ENCODE measurements around the gene HIVEP3.

DNA sequence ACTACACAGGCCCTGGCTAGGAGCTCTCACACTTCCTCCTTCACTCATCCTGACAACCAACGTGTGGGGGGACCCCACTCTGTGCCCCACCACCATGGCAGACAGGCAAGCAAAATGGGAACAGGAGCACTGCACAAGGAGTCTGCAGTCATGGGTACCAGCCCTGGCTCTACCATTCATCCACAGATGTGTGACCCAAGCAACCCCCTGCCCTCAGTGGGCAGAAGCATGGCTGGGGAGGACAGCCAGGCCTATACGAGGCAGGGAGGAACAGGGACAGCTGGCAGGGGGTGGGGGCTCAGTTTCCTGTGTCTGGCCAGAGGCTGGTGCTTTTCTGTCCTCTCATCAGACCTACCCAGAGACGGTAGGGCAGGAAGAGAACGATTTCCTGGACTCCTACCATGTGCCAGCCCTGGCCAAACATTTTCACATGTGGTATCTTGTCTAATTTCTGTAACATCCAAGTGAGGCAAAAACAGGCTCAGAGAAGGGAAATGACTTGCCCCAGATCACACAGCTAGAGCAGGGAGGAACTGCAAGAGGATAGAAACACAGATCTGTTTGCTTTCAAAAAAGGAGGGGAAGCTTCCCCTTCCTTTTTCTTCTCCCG, 178.0 kb downstream of the HIVEP3 start:
- TF ChIP-seq, protein P1, sequence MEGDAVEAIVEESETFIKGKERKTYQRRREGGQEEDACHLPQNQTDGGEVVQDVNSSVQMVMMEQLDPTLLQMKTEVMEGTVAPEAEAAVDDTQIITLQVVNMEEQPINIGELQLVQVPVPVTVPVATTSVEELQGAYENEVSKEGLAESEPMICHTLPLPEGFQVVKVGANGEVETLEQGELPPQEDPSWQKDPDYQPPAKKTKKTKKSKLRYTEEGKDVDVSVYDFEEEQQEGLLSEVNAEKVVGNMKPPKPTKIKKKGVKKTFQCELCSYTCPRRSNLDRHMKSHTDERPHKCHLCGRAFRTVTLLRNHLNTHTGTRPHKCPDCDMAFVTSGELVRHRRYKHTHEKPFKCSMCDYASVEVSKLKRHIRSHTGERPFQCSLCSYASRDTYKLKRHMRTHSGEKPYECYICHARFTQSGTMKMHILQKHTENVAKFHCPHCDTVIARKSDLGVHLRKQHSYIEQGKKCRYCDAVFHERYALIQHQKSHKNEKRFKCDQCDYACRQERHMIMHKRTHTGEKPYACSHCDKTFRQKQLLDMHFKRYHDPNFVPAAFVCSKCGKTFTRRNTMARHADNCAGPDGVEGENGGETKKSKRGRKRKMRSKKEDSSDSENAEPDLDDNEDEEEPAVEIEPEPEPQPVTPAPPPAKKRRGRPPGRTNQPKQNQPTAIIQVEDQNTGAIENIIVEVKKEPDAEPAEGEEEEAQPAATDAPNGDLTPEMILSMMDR (IDR thresholded peaks at IDR 0.05): no peak
- TF ChIP-seq EZH2 (IDR thresholded peaks at IDR 0.05): no peak
